HG03064 (cell line): Measurements from ENCODE around the gene ARF1.

Experiments
- ATAC-seq: cut with Tn5 transposase; IDR thresholded peaks from one replicate; pipeline ENCODE4 v1.9.1; 2021; ENCODE audit warnings: low read depth; ENCODE audit not compliant: unreplicated experiment

Gene ARF1

DNA sequence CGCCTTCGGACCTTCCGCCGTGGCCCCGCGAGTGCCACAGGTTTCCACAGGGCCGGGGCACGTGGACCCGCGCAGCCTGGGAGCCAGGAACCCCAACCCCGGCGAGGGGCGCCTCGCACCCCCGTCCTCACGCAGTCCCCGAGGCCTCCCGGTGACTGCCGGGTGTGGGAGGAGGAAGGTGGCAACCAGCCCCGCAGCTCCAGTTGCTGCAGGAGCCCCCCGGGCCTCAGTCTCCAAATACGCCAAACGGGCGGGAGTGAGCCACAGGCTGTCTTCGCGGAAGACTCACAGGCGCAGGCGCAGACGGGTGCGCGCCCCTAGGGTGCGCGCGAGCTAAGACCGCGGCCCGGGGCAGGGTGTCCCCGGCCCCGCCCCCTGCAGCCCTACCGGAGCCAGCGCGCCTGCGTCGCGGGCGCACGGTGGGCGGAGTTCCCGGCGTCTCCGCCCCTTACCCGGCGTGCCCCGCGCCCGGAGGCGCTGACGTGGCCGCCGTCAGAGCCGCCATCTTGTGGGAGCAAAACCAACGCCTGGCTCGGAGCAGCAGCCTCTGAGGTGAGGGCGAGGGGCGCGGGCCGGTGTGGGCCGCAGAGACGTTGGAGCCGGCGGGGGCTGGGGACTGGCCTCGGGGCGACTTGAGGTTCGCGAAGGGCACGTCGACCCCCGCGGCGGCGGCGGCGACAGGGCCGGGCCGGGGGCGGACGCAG lies at the start of gene ARF1:
TSS of gene ARF1 (plus strand) at position 495 of the 704 bp plus-strand sequence. CDS start 14,407 bp downstream, outside the sequence.
- ATAC-seq: peak; percentile 70

DNA sequence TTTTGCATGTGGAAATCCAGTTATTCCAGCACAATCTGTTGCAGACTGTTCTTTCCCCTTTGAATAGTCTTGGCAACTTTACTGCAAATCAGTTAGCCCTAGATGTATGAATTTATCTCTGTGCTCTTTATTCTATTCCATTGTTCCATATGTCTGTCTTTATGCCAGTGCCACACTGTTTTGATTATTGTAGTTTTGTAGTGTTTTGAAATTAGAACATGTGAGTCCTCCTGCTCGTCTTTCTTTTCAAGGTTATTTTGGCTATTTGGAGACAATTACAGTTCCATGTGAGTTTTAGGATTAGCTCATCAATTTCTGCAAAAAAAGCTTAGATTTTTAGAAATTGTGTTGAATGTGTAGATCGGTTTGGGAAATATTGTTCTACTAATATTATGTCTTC lies 49.1 kb upstream of the ARF1 start:
- ATAC-seq: no peak

DNA sequence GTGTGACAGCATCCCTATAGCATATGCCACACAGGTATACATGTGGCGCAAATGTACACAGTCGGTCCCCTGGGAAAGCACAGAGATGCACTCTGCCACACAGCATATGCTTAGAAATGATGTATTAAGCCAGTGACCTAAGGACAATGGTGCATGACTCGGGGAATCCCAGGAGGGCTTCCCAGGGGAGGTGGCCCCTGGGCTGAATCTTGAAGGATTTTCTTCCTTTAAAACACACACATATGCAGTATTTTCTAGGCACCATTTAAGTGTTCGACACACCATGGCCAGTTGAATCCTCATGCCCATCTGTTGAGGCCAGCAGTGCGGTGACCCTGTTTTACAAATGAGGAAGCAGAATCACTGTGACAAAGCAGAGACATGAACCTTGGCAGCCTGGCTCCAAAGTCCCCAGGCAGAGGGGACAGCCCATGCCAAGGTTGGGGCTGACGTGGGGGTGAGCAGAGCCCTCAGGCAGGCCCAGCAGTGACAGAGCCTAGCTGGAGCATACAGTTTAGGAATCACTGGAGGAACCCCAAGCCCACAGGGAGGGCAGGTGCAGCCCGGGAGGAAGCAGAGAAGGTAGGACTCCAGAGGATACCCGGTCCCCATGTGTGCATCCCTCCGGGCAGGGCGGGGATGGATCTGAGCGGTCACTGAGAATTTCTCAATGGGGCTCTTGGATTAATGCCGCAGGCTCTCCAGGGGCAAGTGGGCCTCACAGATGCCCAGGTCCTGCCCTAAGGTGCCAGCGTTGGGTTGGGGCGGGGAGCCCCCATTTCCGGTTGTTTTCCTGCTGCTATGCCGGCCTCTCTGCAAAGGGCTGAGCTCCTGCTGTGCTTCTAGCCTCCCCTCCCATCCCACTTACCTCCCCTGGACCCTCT lies 47.3 kb upstream of the ARF1 start:
- no peak for ATAC-seq

DNA sequence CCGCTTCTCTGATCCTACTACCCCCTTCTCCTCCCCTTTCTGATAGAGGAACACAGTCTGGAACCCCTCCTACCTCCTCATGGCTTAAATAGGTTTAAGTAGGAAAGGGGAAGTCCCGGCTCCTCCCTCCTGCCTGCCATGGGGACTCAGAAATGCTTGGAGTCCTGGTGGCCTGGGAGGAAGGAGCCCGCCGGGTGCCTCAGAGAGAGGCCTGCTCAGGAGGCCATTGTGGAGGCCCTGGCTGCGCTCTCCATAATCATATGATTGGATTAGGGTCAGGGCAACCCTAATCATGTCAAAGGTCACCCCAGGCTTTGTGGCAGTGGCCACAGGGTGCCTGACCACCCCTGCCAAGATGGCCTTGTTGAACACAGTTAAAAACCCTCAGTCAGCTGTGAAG lies 46.7 kb upstream of the ARF1 start:
- no peak for ATAC-seq

DNA sequence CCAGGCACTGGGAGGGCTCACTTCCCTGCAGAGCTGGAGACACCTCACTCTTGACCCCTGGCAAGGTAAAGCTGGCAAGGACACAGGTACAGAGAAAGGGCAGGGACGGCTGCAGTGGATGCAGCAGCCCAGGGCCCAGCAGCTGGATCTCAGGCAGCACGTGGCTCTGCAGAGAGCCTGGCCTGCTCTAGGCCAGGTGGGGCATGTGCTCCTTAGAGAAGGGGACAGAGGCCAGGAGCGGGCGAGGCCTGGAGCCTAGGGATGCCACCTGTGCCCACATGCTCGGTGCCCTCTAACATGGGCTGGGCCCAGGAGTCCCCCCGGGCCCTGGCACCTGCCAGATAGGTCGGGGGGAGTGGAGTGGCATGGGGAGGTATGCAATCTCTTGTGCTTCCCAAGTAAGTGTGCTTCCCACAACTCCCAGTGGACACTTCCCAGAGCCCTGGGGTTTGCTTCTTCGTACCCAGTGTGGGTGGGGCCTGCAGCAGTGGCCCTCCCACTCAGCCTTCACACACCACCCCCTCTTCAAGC lies 45.7 kb upstream of the ARF1 start:
- no peak for ATAC-seq

DNA sequence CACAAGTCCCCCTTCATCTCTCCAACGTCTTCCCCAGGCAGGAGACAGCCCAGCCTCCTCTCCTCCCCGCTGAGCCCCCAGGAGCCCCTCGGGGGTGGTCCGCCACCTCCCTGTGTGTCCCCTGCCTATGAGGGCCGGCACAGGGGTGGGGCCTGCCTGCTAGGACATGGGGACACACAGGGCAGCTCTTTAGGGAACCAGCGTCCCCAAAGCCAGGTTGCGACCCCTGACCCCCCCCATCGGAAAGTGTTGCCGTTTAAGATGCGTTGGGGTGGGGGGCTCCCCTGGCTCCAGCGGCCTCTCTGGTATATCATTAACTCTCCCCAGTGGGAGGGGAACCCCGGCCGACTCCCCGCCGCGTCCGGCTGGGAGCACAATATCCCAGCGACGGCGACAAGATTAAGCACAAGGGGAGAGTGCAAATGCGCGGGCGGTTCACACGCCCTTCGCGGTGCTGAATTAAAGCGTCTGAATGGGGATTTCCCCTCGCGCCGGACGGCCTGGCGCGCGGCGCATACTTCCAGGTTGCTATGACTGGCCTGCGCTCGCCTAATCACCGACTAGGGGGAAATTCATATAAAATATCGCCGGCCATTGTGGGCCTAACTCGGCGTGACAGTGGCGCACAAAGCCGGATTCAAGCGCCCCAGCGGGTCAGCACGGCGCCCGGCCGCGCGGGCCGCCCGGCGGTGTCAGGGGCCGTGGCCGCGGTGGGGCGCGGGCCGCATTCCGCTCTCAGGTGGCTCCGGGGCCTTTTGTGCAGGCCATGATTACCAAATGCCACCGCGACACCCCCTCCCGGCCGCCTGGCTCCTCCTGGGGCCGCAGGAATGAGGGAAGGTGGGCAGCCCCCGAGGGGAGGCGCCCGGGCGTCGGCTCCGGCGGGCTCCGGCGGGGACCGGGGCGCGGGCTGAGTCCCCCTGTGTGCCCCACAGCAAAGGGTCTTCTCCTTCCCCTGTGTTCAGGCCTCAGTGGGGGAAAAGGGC lies 44.8 kb upstream of the ARF1 start:
- ATAC-seq: peak; percentile 78

DNA sequence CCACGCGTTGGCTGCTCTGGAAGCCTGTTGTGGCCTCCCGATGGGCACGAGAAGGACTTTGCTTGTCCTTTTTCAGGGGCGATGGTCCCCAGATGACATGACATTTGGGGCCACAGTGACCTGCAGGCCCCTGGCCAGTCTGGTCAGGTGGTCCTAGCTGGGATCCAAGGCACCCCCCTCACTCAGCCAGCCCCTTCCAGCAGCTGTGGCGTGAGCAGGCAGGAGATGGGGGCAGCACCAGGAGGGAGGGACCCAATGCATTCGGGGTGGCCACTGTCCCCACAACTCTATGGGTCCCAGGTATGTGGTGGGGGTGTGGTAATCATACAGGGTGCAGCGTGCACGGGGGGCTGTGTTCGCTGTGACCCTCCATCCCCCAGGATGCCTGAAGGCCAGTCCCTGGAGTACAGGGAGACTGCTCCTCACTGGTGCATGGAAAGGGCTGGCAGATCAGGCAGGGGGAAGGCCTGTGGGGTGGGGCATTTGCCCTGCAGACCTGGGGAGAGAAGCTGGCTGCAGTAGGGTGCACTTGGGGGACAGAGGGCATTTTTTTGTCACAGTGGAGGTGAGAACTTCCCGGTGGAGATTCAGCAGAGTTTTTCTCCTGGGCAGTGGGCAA lies 44.0 kb upstream of the ARF1 start:
- no peak for ATAC-seq

DNA sequence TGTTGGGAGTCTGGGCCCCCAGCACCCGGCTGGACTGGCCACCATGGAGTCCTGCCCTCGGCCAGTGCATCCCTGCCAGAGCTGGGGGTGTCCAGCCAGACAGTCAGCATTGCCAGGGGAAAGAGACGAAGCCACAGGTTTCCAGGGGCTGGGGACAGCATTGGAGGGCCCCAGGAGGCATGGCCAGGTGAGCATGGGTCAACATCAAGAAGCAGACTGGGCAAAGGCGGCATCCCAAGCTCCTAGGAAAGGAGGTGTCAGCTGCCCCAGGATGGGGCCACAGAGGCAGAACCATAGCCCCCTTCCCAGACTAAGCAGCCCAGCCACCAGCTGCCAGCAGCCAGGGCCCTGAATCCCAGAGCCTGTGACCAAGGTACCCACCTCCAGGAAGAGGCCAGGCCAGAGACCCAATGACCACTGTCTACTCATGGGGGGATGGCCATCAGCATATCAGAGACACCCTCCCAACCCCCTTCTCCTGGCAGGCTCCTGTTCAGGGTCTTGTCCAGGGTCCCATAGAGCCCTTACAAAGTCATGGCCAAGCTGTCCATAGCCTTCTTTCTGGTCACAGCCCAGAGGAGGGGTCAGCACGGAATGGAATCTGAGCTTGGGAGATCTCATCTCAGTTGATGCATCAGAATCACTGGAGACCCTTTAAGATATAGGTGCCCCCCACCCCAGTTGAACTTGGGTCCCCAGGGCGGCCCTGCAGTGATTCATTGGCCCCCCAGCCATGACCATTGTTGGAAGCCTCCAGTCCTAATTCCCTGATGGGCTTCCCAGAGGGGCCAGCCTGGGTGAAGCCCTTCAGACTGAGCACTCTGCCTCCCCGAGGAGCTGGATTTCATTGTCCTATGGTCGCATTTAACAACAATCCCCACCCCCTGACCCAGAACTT lies 43.3 kb upstream of the ARF1 start:
- no peak for ATAC-seq

DNA sequence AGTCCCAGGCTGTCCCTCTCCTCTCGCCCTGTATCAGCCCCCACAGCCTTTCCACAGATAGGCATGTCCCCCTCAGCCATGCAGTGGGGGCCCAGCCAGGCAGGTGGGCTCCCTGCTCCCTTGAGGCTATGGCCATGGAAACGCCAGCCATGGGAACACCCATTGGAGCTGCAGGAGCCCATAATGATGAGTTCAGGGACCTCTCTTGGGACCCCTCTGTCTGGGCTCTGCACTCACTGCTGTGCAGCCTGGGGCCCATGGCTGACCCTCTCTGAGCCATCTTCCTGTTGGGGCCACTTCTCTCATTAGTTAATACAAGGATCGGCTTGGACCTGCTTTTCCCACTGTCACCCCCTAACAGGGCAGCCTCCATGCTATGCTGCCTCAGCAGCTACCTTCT lies 42.5 kb upstream of the ARF1 start:
- no peak for ATAC-seq

DNA sequence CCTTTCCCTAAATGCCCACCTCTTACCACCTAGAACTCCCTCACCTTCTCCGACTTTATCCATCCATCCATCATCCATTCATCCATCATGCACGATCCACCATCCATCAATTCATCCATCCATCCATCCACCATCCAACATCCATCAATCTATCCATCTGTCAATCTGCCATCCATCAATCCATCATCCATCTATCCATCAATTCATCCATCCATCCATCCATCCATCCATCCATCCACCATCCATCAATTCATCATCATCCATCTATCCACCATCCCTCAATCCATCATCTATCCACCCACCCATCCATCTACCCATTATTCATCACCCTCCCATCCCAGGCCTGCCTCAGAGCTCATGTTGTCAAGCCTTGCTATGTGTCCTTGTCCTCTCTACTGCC lies 41.2 kb upstream of the ARF1 start:
- ATAC-seq: no peak

DNA sequence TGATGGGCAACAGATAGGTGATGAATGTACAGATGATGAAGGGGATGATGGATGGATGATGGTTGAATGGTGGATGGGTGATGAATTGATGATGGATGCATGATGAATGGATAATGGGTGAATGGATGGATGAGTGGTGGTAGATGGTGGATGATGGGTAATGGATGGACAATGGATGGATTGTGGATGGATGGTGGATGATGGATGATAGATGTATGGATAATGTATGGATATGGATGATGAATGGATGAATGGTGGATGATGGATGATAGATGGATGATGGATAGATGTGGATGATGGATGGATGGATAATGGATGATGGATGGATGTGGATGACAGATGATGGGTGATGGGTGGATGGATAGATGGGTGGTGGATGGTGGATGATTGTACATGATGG lies 40.0 kb upstream of the ARF1 start:
- ATAC-seq: no peak

DNA sequence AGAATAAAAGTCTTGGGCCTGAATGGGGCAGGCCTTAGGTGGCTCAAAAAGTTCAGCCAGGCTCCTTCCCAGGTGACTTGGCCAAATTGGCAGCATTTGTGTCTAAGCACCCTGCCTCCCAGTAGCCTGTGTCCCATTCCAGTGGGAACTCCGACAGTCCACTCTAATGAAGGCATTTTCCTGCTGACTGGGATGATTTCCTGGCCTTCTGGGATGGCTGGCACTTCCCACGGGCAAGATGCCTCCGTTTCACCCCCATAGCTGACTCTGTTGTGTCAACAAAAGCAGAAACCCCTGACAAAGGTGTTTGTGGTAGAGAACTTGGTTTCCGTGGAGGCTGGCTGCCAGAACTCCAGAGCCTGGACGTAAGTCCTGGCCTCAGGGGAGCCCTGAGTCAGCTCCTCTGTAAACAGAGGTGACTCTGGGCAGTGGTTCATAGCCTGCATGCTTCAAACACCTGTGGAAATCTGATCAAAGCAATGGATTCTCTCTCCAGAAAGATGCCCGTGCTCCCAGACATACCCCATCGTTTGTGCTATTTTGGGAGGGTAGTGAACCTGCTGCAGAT lies 39.1 kb upstream of the ARF1 start:
- no peak for ATAC-seq

DNA sequence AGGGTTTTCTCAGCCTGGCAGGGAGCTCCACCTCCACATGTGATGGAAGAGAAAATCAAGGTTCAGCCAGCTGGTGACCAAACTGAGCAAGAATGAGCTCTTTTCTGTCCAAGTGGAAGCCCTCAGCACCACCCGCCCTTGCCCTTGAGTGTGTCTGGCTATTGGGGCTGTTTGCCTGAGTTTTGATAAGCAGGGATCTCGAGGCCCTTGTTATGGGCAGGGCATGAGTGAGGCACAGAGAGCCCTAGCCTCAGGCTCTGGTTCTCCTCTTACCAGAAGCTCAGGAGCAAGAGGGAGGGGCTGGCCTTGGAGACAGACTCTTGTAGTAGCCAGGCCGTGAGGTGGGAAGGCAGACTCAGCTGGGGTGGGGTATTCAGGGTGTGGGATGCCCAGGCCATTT lies 37.5 kb upstream of the ARF1 start:
- ATAC-seq: no peak

DNA sequence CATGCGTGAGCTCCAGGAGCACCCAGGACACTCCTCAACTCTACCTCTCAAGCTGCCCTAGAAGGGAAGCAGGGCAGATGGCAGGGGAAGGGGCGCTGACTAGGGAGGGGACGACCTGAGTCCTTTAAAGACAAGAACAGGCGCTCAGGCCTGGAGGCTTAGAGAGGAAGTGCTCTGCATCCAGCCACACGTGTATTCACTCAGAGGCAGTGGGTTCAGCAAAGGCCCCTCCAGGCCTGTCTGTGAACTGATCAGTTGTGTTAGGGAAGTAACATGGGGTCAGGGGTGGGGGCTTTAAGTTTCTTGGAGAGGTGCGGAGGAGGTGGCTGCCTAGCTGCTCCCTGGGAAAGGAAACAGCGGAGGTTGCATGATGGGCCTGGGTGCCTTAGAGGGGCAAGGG lies 37.1 kb upstream of the ARF1 start:
- ATAC-seq: no peak

DNA sequence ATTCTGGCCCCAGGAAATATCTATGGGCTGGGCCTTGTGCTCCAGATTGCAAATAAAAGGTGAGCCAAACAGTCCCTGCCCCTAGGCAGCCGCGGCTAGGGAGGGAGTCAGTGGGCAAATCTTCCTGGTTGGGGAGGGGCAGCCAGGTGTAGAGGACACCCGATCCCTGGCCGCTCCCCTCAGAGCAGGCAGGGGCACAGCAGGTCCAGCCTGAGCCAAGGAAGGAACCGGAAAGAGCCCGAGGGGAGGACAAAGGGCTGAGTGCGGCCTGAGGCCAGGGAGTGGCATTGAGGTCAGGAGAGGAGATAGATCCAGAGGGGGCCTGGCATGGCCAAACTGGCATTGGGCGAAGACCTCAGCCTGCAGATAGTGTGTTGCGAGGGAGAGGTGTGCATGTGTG lies 36.6 kb upstream of the ARF1 start:
- ATAC-seq: no peak

DNA sequence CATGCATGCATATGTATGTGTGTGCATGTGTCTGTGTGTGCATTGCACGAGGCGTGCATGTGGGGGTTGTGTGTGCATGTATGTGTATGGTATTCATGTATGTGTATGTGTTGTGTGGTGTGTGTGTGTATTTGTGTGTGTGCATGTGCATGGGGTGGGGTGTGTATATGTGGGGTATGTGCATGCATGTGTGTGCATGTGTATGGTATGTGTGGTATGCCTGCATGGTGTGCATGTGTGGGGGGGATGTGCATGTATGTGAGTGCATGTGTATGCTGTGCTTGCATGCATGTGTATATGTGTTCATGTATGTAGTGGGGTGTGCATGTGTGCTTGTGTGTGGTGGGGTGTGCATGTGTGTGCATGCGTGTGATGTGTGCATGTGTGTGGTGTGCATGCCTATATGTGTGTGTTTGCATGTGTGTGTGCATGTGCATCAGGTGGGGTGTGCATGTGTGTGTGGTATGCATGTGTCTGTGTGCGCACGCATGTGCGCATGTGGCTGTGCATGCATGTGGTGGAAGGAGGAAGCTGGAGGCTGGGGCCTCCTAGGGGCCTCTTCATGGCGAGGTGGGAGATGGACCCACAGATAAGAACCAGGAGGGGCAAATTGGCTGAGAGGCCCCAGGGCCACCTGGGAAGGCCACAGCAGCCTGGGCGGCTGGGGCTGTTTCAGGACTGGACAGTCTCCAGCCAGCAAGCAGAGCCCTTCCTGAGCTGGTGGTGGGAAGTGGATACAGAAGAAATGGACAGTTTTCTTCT lies 35.9 kb upstream of the ARF1 start:
- ATAC-seq: no peak

DNA sequence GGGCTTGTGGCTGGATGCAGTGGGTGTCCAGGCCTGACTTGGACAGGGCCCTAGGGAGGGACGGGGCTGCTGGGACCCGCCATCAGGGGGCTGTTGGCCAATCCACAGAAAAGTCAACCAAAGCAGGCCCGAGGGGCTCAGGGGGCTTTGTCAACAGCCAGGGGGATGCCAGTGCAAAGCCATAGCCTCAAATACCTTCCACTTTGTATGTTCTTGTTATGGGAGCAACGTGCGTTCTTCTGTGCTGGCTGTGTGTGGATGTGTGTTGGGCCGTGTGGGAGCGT lies 35.4 kb upstream of the ARF1 start:
- ATAC-seq: no peak

DNA sequence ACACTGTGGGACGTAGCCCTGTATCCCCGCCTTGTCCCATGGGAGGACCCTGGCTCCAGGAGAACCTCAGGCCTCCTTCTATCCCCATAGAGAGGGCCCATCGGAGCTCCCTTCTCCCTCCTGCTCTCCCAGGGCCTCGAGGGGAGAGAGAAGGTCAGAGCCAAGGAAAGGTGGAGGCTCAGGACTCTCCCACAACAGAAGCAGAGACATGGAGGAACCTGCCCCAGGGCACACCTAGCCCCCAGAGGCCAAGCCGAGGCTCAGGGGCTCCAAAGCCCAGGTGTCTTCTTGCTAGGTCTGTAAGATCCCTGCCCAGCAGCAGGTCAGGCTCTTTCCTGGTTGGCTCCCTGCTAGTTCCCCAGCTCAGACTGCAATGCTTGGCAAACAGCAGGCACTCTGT lies 34.4 kb upstream of the ARF1 start:
- no peak for ATAC-seq
